Endothelial cell (in vitro differentiated cells): ENCODE measurements around the gene CNTN4. TPM values are rescaled to one million over a fixed set of nuclear protein-coding genes. Genes with fewer than 3 reads are reported as not detected.

Experiments used
- DNase-seq: peaks from one replicate; pipeline ENCODE4 v3.0.0; 2021; ENCODE audit warnings: low spot score
- H3K27ac Mint-ChIP-seq: one replicate; pipeline ENCODE4 v1.8.0; 2021; ENCODE audit warnings: mixed read lengths, inconsistent platforms; ENCODE audit not compliant: unreplicated experiment
- H3K27me3 Mint-ChIP-seq: one replicate; pipeline ENCODE4 v1.8.0; 2021; ENCODE audit warnings: mild to moderate bottlenecking, moderate library complexity, mixed read lengths, inconsistent platforms; ENCODE audit not compliant: unreplicated experiment
- H3K36me3 Mint-ChIP-seq: one replicate; pipeline ENCODE4 v1.8.0; 2021; ENCODE audit warnings: mild to moderate bottlenecking, low read depth, mixed read lengths, inconsistent platforms; ENCODE audit not compliant: unreplicated experiment
- H3K4me1 Mint-ChIP-seq: one replicate; pipeline ENCODE4 v1.8.0; 2021; ENCODE audit warnings: mild to moderate bottlenecking, mixed read lengths, inconsistent platforms; ENCODE audit not compliant: unreplicated experiment
- H3K4me3 Mint-ChIP-seq: one replicate; pipeline ENCODE4 v1.8.0; 2021; ENCODE audit warnings: mild to moderate bottlenecking, mixed read lengths, inconsistent platforms; ENCODE audit not compliant: unreplicated experiment
- H3K9me3 Mint-ChIP-seq: one replicate; pipeline ENCODE4 v1.8.0; 2021; ENCODE audit warnings: mixed read lengths, inconsistent platforms; ENCODE audit not compliant: unreplicated experiment
- total RNA-seq: library from RNA; stranded (reverse); fragmentation: NEBNext Ultra II Directional; extraction: Animal tissue kit (Norgen Biotek cat#: 25700); gene quantifications from one replicate; pipeline ENCODE4 v1.2.1, GENCODE V29; 2021; ENCODE audit not compliant: unreplicated experiment
- TF ChIP-seq, protein P1 (sequence below): fragments of 200-600 bp; sonication (generic); IDR thresholded peaks from one replicate; pipeline ENCODE4 v1.5.0; 2021; ENCODE audit warnings: antibody characterized with exemption; ENCODE audit not compliant: unreplicated experiment

Gene CNTN4
- total RNA-seq, 1 donor from 2014 or later, result not detected

DNA sequence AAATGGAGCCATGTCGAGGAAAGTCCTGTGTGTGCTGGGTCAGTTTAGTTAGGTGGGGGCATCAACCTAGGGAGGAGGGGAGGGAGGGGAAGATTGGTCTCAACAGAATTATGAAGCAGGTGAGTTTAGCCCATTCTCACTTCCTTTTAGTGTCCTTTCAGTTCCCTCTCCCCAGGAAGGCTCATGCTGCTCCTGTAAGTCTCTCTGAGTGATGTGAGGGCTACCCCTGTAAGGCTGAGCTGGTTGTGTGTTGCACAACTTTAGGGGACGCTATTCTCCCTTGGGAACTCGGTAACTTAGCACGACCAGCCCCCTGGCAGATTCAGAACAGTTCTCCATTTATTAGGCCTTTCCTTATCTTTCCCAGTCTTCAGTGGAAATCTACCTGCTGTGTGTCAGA lies 990.4 kb downstream of the CNTN4 start:
- peaks cover 12% of the 10 kb centered on the region for H3K27me3 Mint-ChIP-seq
- DNase-seq, result no peak
- H3K4me1 Mint-ChIP-seq, result no peaks in the 10 kb centered on the region
- H3K9me3 Mint-ChIP-seq, result peaks cover 55% of the 10 kb centered on the region
- H3K4me3 Mint-ChIP-seq, result no peak overlapping the region
- H3K36me3 Mint-ChIP-seq, result peaks cover 15% of the 10 kb centered on the region
- TF ChIP-seq, protein P1, sequence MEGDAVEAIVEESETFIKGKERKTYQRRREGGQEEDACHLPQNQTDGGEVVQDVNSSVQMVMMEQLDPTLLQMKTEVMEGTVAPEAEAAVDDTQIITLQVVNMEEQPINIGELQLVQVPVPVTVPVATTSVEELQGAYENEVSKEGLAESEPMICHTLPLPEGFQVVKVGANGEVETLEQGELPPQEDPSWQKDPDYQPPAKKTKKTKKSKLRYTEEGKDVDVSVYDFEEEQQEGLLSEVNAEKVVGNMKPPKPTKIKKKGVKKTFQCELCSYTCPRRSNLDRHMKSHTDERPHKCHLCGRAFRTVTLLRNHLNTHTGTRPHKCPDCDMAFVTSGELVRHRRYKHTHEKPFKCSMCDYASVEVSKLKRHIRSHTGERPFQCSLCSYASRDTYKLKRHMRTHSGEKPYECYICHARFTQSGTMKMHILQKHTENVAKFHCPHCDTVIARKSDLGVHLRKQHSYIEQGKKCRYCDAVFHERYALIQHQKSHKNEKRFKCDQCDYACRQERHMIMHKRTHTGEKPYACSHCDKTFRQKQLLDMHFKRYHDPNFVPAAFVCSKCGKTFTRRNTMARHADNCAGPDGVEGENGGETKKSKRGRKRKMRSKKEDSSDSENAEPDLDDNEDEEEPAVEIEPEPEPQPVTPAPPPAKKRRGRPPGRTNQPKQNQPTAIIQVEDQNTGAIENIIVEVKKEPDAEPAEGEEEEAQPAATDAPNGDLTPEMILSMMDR, result no peak
- H3K27ac Mint-ChIP-seq, result no peak overlapping the region

DNA sequence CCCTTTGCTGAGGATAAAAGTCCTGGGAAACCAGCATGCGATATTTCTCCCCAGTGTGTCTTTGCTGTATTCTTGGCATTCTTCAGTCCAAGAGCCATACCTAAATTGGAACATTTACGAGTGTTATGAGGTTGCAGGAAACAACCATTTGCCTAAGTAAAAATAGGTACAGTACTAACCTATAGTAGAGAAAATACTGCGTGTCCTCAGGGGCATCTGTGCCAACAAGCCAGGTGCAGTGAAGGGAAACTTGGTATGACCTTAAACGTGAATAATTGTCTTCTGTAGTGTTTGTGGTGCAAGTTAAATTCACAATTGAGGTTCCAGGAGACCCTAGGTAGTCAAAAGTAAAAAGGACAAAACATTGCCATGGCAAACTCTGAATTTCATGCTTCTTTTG lies 999.3 kb downstream of the CNTN4 start:
- Mint-ChIP-seq H3K9me3 (peaks cover 26% of the 10 kb centered on the region), H3K4me1 (no peaks in the 10 kb centered on the region), H3K27ac (no peak overlapping the region), H3K36me3 (peaks cover 5% of the 10 kb centered on the region), H3K4me3 (no peak overlapping the region), H3K27me3 (no peaks in the 10 kb centered on the region)
- TF ChIP-seq, protein P1, result no peak
- DNase-seq, result no peak

DNA sequence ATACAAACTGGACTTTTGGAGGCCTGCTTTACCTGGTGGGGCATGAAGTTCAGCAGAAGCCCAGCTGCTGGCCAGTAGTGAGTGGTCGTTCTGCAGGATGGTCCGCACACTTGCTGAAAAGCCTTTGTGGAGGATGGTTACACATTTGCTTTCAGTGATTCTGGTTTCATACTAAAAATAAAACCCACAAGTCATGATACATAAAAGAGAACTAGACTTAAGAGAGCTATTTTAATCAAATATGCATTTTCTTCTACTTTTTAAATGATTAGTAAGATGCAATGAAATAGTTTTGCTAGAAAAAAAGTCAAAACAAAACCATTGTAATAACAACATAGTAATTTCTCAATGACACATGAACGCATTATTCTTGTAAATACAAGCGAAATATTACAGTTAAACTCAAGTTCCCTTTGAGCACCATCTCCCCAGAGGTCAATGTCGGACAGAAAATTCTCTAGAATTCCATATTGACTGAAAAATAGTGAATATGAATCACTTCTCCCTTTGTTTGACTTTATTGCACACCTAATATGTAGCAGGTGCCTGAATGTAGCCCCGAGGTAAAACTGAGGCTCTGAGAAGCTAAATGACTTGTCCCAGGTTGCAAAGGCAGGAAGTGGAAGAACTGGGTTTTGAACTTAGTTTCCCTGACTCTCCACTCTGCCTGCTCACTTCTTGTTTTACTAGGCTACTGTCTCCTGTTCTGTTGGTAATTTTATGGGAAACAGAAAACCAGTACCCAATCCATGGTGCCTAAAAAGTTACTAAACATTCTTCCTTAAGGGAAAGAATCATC lies 1003.2 kb downstream of the CNTN4 start:
- TF ChIP-seq, protein P1, result no peak
- Mint-ChIP-seq H3K27me3 (no peaks in the 10 kb centered on the region), H3K4me3 (no peak overlapping the region), H3K4me1 (no peaks in the 10 kb centered on the region), H3K27ac (no peak overlapping the region), H3K36me3 (peaks cover 3% of the 10 kb centered on the region), H3K9me3 (peaks cover 22% of the 10 kb centered on the region)
- no peak for DNase-seq

DNA sequence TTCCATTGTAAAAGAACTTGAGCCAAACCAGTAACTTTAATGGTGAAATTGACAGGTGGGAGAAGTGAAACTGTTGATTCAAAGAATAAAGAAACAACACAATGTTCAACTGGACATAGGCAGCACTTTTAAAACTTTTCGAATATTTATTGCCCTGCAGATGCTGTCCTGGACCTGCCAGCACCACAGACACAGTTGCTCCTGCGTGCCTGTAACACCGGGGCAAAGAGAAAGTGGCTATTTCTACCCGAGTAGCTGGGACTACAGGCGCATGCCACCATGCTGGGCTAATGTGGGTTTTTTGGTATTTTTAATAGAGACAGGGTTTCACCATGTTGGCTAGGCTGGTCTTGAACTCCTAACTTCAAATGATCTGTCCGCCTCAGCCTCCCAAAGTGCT lies 1004.1 kb downstream of the CNTN4 start:
- no peaks in the 10 kb centered on the region for H3K36me3 Mint-ChIP-seq
- no peak for DNase-seq
- TF ChIP-seq, protein P1, result no peak
- peaks cover 17% of the 10 kb centered on the region for H3K9me3 Mint-ChIP-seq
- no peak overlapping the region for H3K27ac Mint-ChIP-seq
- no peak overlapping the region for H3K4me3 Mint-ChIP-seq
- no peaks in the 10 kb centered on the region for H3K27me3 Mint-ChIP-seq
- H3K4me1 Mint-ChIP-seq, result no peaks in the 10 kb centered on the region

DNA sequence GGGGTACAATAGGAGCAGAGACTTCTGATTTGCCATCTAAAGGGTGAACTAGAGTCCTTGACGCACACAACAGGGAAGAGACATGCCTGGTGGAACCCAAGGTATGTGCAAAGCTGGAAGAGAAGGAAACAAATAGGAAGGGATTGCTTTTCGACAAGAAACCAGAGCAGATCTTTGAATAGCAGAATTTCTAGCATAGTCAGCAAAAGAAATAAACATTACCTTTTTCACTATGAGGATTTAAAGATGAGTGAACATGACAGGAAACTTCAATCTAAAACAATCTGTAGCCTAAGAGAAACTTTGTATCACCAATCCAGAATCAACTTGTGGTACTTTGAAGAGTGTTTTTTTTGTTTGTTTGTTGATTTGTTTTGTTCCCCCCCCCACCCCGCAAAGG lies 1006.6 kb downstream of the CNTN4 start:
- no peak overlapping the region for H3K27ac Mint-ChIP-seq
- H3K9me3 Mint-ChIP-seq, result peaks cover 27% of the 10 kb centered on the region
- no peaks in the 10 kb centered on the region for H3K4me1 Mint-ChIP-seq
- no peak overlapping the region for H3K4me3 Mint-ChIP-seq
- no peaks in the 10 kb centered on the region for H3K36me3 Mint-ChIP-seq
- TF ChIP-seq, protein P1, result no peak
- no peak for DNase-seq
- no peaks in the 10 kb centered on the region for H3K27me3 Mint-ChIP-seq
